Femur (tissue), 1 donor: Measurements from ENCODE around the gene SUN1.
"Not testable (repeated sequence)": the region's sequence is repeated elsewhere in the genome, so short reads cannot be mapped to it uniquely, and the experiment has no call there.

ENCODE experiments used
- DNase-seq: peaks from one replicate; pipeline ENCODE4 v3.0.0-alpha.2; 2017

SUN1 gene

GRCh38 chr7:835485-836401, 3.5 kb downstream of the SUN1 start:
- no peak for DNase-seq

DNA sequence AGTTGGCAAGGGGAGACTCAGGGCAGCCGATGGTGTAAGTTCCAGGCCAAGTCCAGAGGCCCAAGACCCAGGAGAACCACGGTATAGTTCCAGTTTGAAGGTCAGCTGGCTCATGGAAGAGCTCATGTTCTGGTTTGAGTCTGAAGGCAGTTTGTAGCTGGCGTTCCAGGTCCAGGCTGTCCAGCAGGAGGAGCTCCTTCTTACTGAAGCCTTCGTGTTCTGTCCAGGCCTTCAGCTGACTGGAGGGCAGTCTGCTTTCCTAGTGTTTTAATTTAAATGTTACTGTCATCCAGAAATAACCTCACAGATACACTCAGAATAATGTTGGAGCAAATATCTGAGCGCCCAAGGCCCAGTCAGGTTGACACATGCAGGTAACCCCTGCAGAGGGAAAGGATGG, 4.2 kb downstream of the SUN1 start:
- DNase-seq: no peak

GRCh38 chr7:837001-837400, 4.7 kb downstream of the SUN1 start:
- no peak for DNase-seq

GRCh38 chr7:840001-840600, 7.8 kb downstream of the SUN1 start:
- no peak for DNase-seq

DNA sequence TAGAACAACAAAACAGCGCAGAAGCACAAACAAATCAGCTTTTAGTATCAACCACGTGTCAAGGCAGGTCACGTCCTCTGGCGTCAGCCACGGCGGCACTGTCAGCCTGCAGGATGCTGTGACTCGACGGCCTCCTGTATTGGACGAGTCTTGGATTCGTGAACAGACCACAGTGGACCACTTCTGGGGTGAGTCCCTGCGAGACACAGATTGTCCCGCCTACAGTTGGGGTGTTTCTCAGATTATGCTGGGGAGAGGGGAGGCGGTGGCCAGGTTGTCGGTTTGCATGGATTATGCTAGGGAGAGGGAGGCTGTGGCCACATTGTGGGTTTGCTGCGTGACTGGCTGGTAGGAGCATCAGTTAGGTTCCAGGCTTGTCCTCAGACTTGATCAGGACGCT, 9.7 kb downstream of the SUN1 start:
- no peak for DNase-seq

GRCh38 chr7:842431-843031, 10.3 kb downstream of the SUN1 start:
- no peak for DNase-seq

- no peak for DNase-seq
Observed at GRCh38 chr7:843230-843629, 11.0 kb downstream of the SUN1 start.

DNA sequence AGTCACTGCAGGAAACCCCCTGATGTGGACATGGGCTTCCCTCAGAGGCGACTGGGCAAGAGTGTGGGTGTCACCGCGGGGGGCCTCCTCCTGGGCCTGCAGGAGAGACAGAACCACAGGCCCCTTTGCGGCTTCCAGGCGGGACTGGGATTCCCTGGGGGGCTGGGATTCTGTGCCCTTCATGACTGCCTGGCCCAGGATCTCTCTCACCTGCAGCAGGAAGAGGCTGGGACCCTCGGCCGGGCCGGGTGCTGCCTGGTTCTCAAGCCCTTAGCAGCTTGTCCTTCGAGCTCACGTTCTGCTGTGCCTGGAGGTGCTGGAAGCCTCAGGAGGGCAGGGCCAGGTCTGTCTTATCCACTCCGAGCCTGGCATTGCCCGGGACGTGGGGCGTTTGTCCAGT, 11.8 kb downstream of the SUN1 start:
- no peak for DNase-seq

DNA sequence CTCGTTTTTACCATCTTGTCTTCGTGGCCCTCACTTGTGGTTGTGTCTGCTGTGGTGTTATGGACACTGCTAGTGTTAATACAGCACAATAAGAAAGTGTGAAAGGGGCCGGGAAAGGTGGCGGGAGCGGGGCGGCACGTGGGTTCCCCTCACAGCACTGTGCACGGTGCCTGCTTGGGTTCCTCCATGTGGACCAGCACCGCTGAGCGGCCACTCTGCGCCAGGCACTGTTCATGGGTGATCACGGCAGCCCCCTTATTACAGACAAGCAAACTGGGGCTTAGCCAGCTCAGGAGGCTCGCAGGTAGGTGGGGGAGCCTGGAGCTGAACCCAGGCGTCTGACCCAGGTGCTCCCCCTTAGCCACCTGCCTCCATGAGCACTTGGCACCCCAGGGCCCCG, 12.2 kb downstream of the SUN1 start:
- DNase-seq: no peak

- DNase-seq: no peak
Observed at GRCh38 chr7:845091-845490, 12.8 kb downstream of the SUN1 start.

DNA sequence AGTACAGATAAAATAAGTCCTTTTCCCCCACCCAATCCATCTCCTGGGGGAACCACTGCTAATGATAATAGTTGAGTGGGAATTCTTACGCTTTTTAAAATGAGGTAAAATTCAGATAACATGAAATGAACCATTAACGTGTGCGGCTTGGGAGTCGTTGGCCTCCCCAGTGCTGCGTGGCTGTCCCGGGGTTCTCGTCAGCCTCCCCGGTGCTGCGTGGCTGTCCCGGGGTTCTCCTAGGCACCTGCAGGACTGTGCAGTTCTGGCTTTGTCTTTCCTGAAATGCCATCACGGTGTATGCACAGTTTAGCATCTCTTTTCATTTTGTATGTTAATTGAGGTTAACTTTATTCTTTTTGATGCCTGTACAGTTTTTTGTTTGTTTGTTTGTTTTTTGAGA, 13.5 kb downstream of the SUN1 start:
- no peak for DNase-seq

DNA sequence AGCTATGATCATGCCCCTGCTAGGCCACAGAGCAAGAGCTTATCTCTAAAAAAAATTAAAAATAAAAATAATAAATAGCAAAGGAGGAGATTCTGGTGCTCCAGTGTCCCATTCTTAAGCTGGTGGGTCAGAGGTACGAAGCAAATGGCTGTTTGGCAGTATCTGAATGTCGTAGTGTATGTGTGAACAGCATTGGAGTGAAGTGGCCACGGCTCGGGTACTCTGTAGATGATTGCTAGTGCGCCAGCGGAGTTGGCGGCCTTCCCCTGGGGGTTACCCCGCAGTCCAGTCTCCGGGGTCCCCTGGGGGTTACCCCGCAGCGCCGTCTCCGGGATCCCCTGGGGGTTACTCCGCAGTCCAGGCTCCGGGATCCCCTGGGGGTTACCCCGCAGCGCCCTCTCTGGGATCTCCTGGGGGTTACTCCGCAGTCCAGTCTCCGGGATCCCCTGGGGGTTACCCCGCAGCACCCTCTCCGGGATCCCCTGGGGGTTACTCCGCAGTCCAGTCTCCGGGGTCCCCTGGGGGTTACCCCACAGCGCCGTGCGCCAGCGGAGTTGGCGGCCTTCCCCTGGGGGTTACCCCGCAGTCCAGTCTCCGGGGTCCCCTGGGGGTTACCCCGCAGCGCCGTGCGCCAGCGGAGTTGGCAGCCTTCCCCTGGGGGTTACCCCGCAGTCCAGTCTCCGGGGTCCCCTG, 14.8 kb downstream of the SUN1 start:
- DNase-seq: not testable (repeated sequence)

DNA sequence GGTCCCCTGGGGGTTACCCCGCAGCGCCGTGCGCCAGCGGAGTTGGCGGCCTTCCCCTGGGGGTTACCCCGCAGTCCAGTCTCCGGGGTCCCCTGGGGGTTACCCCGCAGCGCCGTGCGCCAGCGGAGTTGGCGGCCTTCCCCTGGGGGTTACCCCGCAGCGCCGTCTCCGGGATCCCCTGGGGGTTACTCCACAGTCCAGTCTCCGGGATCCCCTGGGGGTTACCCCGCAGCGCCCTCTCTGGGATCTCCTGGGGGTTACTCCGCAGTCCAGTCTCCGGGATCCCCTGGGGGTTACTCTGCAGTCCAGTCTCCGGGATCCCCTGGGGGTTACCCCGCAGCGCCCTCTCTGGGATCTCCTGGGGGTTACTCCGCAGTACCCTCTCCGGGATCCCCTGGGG, 15.5 kb downstream of the SUN1 start:
- DNase-seq: not testable (repeated sequence)

DNA sequence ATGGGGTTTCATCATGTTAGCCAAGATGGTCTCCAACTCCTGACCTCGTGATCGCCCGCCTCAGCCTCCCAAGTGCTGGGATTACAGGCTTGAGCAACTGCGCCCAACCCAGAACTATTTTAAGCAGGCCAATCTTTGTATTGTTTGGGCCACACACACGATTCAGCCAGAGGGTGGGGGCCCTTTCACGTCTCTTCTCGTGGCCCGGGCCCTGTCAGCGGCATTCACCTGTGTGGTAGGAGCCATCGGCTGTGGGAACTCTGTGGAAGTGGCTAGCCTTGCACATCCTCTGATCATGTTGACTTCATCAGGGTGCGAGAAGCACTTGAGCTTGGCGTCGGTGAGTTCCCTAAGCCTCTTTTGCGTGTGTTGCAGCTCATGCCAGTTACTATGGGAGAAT, 16.9 kb downstream of the SUN1 start:
- no peak for DNase-seq

DNA sequence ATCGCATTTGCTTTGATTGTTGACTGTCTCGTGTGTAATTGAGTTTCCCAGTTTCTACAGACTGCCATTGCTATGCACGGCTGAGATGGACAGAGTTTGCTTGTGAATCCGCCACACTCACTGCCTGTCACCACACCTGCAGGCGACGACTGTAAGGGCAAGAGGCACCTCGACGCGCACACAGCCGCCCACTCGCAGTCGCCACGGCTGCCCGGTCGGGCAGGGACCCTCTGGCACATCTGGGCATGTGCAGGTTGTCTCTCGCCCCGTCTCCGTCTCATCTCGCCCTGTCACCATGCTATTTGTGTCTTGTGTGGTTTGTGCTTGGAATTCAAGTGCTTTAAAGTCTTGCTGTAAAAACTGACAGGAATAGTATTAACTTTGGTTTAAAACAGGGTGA, 17.5 kb downstream of the SUN1 start:
- no peak for DNase-seq

DNA sequence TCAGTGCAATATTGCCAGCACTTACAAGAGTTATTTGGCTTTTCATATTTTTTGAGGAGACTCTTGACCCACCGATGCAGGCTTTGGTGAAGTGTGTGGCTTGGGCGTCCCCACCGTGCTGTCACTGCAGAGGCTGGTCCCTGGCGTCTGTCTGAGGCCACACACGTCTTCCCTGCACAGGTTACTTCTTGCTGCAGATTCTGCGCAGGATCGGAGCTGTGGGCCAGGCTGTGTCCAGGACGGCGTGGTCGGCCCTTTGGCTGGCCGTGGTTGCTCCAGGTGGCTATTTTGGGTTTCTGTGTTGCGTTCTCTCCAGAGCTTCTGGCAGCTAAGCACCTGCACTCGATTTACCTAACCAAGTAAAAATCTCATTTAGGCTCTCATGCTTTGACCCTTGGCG, 18.9 kb downstream of the SUN1 start:
- no peak for DNase-seq

- DNase-seq: no peak
Observed at GRCh38 chr7:853366-854117, 21.3 kb downstream of the SUN1 start.

DNA sequence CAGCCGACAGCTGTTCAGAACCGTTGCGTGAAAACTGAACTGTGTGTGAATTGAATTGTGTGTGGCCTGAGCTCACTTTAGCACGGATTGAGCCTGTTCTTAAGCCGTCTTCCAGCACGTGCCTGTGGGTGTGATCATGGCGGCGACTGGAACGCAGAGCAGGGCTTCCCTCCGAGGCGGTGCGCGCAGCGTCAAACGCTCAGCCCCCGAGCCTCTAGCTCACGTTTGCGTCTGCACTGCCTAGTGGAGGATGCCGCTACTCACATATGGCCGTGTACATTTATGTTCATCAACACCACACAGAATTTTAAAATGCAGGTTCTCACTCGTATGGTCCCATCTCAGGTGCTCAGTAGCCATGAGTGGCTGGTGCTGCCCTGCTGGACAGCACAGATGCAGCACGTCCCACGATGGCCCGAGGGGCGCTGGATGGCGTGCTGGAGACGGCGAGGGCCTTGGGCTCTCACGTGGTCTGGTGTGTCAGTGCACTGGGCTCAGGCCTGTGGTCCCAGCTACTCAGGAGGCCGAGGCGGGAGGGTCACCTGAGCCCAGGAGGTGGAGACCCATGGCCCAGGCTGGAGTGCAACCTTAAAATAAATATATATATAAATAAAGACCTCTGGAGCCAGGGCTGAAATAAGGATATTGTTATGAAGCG, 22.0 kb downstream of the SUN1 start:
- no peak for DNase-seq

DNA sequence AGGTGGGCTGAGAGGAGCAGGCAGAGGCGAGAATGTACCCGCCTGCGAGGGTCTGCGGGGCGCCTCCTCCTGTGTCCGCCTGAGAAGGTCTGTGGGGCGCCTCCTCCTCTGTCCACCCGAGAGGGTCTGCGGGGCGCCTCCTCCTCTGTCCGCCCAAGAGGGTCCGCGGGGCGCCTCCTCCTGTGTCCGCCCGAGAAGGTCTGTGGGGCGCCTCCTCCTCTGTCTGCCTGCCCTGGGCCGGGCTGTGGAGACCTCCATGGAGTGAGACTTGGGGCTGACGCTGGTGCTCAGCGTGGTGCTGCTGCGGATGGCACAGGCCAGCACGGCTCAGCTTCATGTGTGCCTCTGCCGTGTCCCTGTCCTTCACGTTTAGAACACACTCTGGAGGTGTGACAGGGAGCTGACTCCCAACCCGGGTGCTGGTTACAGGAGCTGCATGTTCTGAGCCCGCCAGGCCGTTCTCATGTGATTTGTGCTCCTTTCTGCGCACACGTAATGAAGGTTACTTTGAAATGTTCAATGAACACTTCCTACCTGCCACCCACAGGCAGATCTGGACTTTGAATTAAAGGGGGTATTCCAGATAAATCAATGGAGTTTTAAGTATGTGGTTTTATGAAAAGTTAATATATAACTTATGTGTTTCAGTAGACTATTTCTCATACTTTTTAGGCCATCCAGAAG, 23.6 kb downstream of the SUN1 start:
- DNase-seq: no peak

- no peak for DNase-seq
Observed at GRCh38 chr7:856444-857095, 24.3 kb downstream of the SUN1 start.

DNA sequence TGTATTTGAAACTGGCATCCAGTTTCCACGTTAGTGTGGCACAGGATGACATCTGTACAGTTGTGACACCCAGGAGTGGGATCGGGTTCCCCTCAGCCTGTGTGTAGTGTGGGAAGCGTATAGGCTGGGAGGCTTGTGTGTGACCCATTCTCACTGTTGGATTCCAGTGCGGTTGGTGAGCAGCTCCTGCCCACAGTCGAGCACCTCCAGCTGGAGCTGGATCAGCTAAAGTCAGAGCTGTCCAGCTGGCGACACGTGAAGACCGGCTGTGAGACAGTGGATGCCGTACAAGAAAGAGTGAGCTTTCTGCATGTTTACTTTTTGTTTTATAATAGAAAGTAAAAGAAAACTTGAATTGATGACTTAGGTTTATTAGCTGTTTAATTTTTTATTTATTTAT, 25.4 kb downstream of the SUN1 start:
- no peak for DNase-seq
